Endodermal cell (in vitro differentiated cells): ENCODE measurements around the gene SPAG16. TPM values are rescaled to one million over a fixed set of nuclear protein-coding genes. Genes with fewer than 3 reads are reported as not detected.

Experiments used
- DNase-seq: peaks from one replicate; pipeline ENCODE4 v3.0.0-alpha.2; 2017
- H3K27ac ChIP-seq: 2 replicates; pipeline ENCODE4 v1.5.1; 2013; ENCODE audit warnings: mild to moderate bottlenecking, low read depth, low read length, moderate library complexity
- H3K27me3 ChIP-seq: 2 replicates; pipeline ENCODE4 v1.6.1; 2013; ENCODE audit warnings: mild to moderate bottlenecking, low read length, moderate library complexity; ENCODE audit not compliant: insufficient read depth, control insufficient read depth, poor library complexity, severe bottlenecking
- H3K36me3 ChIP-seq: 2 replicates; pipeline ENCODE4 v1.7.0; 2013; ENCODE audit warnings: mild to moderate bottlenecking, low read length, moderate library complexity; ENCODE audit not compliant: control insufficient read depth, insufficient read depth
- H3K4me1 ChIP-seq: one replicate; pipeline ENCODE4 v1.7.0; 2013; ENCODE audit warnings: low read length; ENCODE audit not compliant: control insufficient read depth, insufficient read depth
- H3K4me3 ChIP-seq: 2 replicates; pipeline ENCODE4 v1.5.1; 2013; ENCODE audit warnings: mild to moderate bottlenecking, low read length, moderate library complexity
- H3K9ac ChIP-seq: 2 replicates; pipeline ENCODE4 v1.6.1; 2013; ENCODE audit warnings: mild to moderate bottlenecking, low read length, moderate library complexity; ENCODE audit not compliant: poor library complexity, severe bottlenecking; ENCODE audit errors: extremely low read depth
- H3K9me3 ChIP-seq: 2 replicates; pipeline ENCODE4 v1.6.1; 2013; ENCODE audit warnings: mild to moderate bottlenecking, low read length, moderate library complexity; ENCODE audit not compliant: control insufficient read depth
- H3K27ac Mint-ChIP-seq: 2 replicates; pipeline ENCODE4 v1.8.0; 2020; ENCODE audit warnings: mixed read lengths
- H3K27me3 Mint-ChIP-seq: 2 replicates; pipeline ENCODE4 v1.8.0; 2021; ENCODE audit warnings: mild to moderate bottlenecking, mixed read lengths; ENCODE audit not compliant: insufficient read depth
- H3K36me3 Mint-ChIP-seq: 2 replicates; pipeline ENCODE4 v1.8.0; 2020; ENCODE audit warnings: low read depth, mixed read lengths
- H3K4me1 Mint-ChIP-seq: 2 replicates; pipeline ENCODE4 v1.8.0; 2020; ENCODE audit warnings: mixed read lengths
- H3K4me3 Mint-ChIP-seq: 2 replicates; pipeline ENCODE4 v1.8.0; 2020; ENCODE audit warnings: mild to moderate bottlenecking, moderate library complexity, mixed read lengths
- H3K9me3 Mint-ChIP-seq: 2 replicates; pipeline ENCODE4 v1.8.0; 2020; ENCODE audit warnings: mild to moderate bottlenecking, mixed read lengths
- CTCF ChIP-seq: fragments of 200-600 bp; sonication (generic); conservative IDR thresholded peaks from 2 replicates; pipeline ENCODE4 v1.5.0; 2021; ENCODE audit warnings: antibody characterized with exemption, mild to moderate bottlenecking
- WGBS, 2 experiments: methylation state at CpG; one replicate each; pipeline versions ENCODE4 v1.1.5 to v1.1.7; 2013; ENCODE audit warnings: missing lambda C conversion rate in 2 of 2, mixed read lengths in 1 of 2; ENCODE audit not compliant: insufficient coverage in 1 of 2, insufficient read length in 1 of 2; 5-methylcytosine and 5-hydroxymethylcytosine counted together
- microRNA-seq: library from miRNA; unstranded; fragments of <30 nt; microRNA quantifications from one replicate; pipeline ENCODE4 v1.2.0, GENCODE V29; 2020; ENCODE audit warnings: borderline microRNAs expressed
- total RNA-seq, 2 donors: library from RNA; stranded (reverse); fragmentation: NEBNext Ultra II Directional in 1 of 2; extraction: Animal tissue kit (Norgen Biotek cat#: 25700) in 1 of 2; gene quantifications; 2 replicates in 1 of 2; 3 replicates in 1 of 2; pipeline ENCODE4 v1.2.1, GENCODE V29; 2021

Gene SPAG16
- total RNA-seq, 2 donors from 2014 or later: 27.8 to 38.2 TPM

- H3K27ac ChIP-seq: no peak overlapping the region
- no peak overlapping the region for H3K4me3 ChIP-seq
- Mint-ChIP-seq H3K36me3 (no peaks in the 10 kb centered on the region), H3K9me3 (no peaks in the 10 kb centered on the region), H3K27ac (no peak overlapping the region), H3K4me1 (peaks cover 2% of the 10 kb centered on the region), H3K27me3 (no peaks in the 10 kb centered on the region), H3K4me3 (no peak overlapping the region)
- peaks cover 4% of the 10 kb centered on the region for H3K4me1 ChIP-seq
- WGBS, 2 experiments: 94 to 98% methylated on average over 4 of the region's 4 CpGs
- no peak for TF ChIP-seq CTCF
- H3K9me3 ChIP-seq: no peaks in the 10 kb centered on the region
- no peaks in the 10 kb centered on the region for H3K36me3 ChIP-seq
- H3K9ac ChIP-seq: no peak overlapping the region
- peak; percentile 70 for DNase-seq
- H3K27me3 ChIP-seq: no peaks in the 10 kb centered on the region
Measured at GRCh38 chr2:214450118-214450894, 1166.0 kb downstream of the SPAG16 start.

- Histone ChIP-seq H3K4me1 (peaks cover 4% of the 10 kb centered on the region), H3K27ac (no peak overlapping the region), H3K9me3 (no peaks in the 10 kb centered on the region), H3K27me3 (no peaks in the 10 kb centered on the region), H3K4me3 (no peak overlapping the region), H3K9ac (no peak overlapping the region), H3K36me3 (no peaks in the 10 kb centered on the region)
- Mint-ChIP-seq H3K4me3 (no peak overlapping the region), H3K27me3 (no peaks in the 10 kb centered on the region), H3K9me3 (no peaks in the 10 kb centered on the region), H3K4me1 (peaks cover 10% of the 10 kb centered on the region), H3K27ac (no peak overlapping the region), H3K36me3 (no peaks in the 10 kb centered on the region)
- no peak for TF ChIP-seq CTCF
- no peak for DNase-seq
- WGBS, 2 experiments: 80 to 100% methylated on average over 1 of the region's 2 CpGs
Measured at GRCh38 chr2:214451516-214452275, 1167.4 kb downstream of the SPAG16 start.

Small RNA genes lying within 50 kb of the gene (microRNA-seq; reads per million reads assigned to microRNA genes)
- not detected for gene MIR4438

Other genes starting within 250 kb of the SPAG16 start
- 1 to 10 TPM; 3.9 to 8.7 TPM for gene IKZF2, start 132.9 kb upstream of the SPAG16 start, total RNA-seq